DND-41 (cell line): ENCODE data around the gene CCDC106.

Experiments
- CTCF ChIP-seq: IDR thresholded peaks from 2 replicates; pipeline ENCODE4 v1.5.1; 2012; ENCODE audit warnings: borderline replicate concordance, low read length, moderate library complexity, mild to moderate bottlenecking; ENCODE audit not compliant: poor library complexity, severe bottlenecking; ENCODE audit errors: extremely low read depth
- EZH2 ChIP-seq: IDR thresholded peaks from 3 replicates; pipeline ENCODE4 v1.6.1; 2012; ENCODE audit warnings: borderline replicate concordance, low read depth, mild to moderate bottlenecking, moderate library complexity, low read length, inconsistent platforms; ENCODE audit not compliant: severe bottlenecking

- TF ChIP-seq CTCF (no peak), EZH2 (no peak)
Measured at GRCh38 chr19:55685776-55686175, 37.8 kb downstream of the CCDC106 start.
